GM19372 (cell line): Measurements from ENCODE around the gene ZNF496.

ENCODE experiments used
- ATAC-seq: cut with Tn5 transposase; IDR thresholded peaks from one replicate; pipeline ENCODE4 v1.9.1; 2021; ENCODE audit warnings: mild to moderate bottlenecking, low read depth, moderate library complexity; ENCODE audit not compliant: unreplicated experiment

Gene ZNF496

GRCh38 chr1:247331172-247331524 is 519 bp downstream of the ZNF496 start:
- ATAC-seq, result peak; percentile 57

DNA sequence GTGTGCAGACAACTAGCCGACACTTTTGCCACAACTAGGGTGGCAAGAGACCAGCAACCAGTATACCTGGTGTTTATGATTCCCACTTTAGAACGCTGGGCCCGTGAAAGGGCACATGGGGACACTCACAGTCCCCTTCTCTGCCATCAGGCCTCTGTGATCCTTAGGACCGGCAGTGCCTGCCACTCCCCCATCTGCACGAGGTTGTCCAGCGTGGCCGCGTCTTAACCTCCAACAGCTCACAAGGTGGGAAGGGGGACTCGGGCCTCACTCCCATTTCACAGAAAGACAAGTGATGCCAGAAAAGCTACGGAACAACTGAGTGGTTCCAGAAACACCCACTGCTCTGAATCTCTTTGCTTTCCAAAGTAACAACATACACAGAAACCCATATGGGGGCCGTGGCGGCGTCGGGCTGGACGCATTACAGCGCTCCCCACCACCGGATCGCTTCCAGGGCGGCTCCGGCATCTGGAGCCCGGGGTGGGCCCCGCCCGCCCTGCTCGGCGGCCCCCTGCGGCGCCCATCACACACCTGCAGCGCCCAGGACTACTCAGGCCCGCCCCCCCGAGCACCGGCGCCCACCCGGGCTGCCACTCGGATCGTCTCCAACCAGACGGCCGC is 1.0 kb downstream of the ZNF496 start:
- ATAC-seq, result no peak

- no peak for ATAC-seq
Observed at GRCh38 chr1:247329097-247329617, 2.5 kb downstream of the ZNF496 start.

- no peak for ATAC-seq
Observed at GRCh38 chr1:247328311-247328710, 3.4 kb downstream of the ZNF496 start.

DNA sequence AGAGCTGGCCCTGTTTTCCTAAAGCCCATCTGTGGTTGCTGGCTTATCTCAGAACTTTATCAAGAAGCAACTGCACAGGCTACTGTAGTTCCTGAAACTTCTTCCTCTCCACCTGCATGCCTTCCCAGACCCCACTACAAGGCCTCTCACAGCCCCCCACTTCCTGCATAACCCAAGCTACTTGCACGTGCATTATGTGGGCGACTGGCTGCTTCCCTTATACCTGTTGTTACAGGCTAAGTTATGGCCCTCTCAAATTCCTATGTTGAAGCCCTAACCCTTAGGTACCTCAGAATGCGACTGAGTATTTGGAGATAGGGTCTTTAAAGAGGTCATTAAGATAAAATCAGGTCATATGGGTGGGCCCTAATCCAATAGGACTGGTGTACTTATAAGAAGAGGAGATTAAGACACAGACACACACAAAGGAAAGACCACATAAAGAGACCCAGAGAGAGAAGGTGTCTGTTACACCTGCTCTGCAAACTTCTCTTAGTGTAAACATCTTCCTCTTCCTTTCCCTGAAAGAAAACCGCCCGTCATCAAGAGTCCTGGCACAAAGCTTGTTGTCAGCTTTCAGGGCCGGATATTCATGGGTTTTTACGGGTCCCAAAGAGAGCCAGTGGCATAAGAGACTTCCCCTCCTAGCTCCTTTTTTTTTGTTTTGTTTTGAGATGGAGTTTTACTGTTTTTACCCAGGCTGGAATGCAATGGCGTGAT is 5.1 kb downstream of the ZNF496 start:
- ATAC-seq, result no peak

DNA sequence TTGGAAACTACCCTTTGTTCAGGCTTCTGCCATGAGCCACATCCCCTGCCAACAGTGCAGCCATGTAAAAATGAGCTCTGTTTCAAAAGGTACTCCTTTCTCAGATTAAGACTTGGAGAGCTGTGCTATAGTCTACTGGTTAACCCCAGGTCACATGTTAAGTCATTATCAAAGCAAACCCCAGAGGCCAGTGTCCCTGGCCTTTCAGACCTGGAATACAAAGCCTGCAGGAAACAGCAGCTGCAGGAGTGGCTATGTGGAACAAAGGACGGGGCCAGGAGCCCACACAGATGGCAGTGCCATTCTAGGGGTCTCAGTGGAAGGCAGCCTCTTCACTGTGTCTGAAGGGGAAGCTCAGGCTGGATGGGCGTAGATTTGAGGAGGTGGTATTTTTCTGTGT is 6.7 kb downstream of the ZNF496 start:
- ATAC-seq, result no peak

DNA sequence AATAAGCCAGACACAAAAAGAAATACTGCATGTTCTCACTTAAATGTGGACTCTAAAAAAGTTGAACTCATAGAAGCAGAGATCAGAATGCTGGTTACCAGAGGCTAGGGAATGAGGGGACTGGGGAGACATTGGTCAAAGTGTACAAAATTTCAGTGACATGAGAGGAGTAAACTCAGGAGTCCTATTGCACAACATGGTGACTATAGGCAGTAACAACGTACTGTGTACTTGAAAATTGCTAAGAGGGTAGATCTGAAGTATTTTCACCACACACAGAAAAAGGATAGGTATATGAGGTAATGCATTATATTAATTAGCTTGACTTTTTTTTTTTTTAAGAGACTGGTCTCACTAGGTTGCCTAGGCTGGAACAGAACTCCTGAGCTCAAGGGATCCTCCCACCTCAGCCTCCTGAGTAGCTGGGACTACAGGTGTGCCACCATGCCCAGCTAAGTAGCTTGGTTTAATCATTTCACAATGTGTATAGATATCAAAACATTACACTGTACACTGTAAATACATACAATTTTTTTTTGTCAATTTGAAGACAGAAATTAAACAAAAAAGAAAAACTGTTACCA is 7.4 kb downstream of the ZNF496 start:
- ATAC-seq, result no peak

GRCh38 chr1:247322849-247323586 is 8.6 kb downstream of the ZNF496 start:
- no peak for ATAC-seq

GRCh38 chr1:247322442-247322841 is 9.2 kb downstream of the ZNF496 start:
- ATAC-seq, result no peak

DNA sequence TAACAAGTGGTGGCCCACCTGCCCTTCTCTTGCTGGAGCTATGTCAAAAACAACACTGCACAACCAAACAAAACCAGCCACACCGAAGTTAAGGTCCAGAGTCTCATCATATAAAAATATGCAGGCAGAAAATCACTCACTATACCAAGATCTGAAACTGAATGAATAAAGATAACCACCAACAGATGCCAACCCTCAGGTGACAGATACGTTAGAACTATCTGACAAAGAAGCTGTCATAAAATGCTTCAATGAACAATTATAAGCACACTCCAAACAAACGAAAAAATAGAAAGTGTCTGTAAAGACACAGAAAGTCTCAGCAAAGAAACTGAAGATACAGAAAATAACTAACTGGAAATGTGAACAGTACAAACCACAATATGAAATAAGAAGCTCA is 14.0 kb downstream of the ZNF496 start:
- no peak for ATAC-seq

DNA sequence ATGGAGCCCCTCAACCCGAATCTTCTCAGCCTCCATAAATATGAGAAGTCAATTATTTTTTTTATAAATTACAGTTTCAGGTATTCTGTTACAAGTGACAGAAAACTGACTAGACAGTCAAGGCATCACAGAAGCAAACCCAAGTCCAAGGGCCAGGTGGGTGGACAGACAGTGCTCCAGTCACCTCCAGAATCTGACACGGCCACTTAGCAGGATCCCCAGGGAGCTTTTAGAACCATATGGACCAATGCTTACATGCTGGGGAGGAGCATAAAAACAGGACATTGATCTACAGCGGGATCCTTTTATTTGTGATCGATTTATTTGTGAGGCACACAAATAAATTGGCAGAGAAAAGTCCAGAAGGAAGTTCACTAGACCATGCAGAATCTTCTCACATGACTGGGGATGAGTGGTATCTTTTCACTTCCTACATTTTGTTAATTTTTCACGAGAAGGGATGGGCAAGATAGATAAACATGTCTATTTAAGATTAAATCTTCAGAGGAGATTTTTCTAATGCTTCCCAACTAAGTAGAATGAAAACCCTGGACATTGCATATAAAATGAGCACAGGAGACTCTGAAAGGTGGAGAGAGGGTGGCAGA is 15.0 kb downstream of the ZNF496 start:
- ATAC-seq, result no peak

DNA sequence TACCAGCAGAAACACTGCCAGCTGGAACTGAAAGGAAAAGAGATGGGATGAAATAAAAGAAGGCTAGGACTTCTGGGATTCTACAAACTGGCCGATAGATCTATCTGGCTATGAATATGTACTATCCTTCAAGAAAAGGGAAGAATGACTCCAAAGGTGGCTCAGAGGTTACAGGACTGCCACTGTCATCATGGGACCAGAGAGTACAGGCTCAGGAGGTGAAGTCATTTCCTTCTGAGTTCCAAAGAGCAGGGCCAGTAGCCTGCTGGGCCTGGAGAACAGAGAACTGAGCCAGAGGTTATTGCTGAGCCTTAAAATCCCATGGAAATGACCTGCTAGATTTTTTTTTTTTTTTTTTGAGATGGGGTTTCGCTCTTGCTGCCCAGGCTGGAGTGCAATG is 27.6 kb downstream of the ZNF496 start:
- ATAC-seq, result no peak

DNA sequence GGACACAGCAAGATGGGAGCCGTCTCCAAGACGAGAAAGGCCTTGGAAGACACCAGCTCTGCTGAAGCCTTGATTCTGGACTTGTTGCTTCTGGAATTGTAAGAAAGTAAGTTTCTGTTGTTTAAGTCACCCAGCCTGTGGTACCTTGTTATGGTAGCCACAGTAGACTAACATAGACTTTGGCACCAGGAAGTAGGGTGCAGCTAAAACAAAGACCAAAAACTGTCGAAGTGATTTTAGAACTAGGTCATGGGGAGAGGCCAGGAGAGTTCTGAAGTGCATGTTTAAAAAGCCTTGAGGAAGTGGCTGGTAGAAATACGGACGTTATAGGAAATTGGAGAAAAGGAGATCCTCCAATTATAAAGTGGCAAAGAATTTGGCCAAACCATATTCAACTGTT is 28.5 kb downstream of the ZNF496 start:
- ATAC-seq, result no peak

GRCh38 chr1:247301176-247301540 is 30.5 kb downstream of the ZNF496 start:
- no peak for ATAC-seq

DNA sequence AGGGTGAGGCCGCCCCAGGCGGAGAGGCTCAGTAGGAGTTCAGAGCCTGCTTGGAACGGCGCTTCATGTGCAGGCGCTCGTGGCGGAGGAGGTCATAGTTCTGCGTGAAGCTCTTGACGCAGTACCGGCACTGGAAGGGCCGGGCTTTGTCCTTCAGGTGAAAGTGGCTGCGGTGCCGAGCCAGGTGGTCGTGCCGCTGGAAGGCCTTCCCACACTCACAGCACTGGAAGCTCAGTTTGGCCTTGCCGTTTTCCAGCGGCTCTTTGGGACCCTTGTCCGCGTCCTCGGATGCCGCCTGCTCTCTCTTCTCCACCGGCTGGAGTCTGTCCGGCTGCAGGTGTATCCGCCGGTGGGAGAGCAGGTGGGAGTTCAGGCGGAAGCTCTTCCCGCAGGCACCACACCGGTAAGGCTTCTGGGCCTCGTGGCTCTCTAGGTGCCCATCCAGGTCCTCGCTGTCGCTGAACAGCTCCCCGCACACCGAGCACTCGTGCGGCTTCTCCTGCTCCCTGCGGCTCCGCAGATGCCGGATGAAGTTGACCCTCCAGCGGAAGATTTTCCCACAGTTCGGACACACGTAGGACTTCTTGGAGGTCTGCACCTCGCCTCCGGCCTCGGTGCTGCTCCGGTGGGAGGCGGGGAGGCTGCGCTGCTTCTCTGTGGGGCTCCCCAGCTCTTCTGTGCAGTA is 31.0 kb downstream of the ZNF496 start:
- ATAC-seq, result no peak

GRCh38 chr1:247299723-247300381 is 31.8 kb downstream of the ZNF496 start:
- no peak for ATAC-seq

GRCh38 chr1:247298701-247299100 is 33.0 kb downstream of the ZNF496 start:
- no peak for ATAC-seq

GRCh38 chr1:247298124-247298481 is 33.6 kb downstream of the ZNF496 start:
- no peak for ATAC-seq

- ATAC-seq, result no peak
Observed at GRCh38 chr1:247297263-247298123, 34.2 kb downstream of the ZNF496 start.
